IPS DF 4.7 (cell line): Measurements from ENCODE around the gene ATP8B3.

Experiments used
- DNase-seq: peaks from one replicate; pipeline ENCODE4 v3.0.0-alpha.2; 2013; ENCODE audit warnings: low spot score; ENCODE audit errors: extremely low read depth

The ATP8B3 gene, protein sequence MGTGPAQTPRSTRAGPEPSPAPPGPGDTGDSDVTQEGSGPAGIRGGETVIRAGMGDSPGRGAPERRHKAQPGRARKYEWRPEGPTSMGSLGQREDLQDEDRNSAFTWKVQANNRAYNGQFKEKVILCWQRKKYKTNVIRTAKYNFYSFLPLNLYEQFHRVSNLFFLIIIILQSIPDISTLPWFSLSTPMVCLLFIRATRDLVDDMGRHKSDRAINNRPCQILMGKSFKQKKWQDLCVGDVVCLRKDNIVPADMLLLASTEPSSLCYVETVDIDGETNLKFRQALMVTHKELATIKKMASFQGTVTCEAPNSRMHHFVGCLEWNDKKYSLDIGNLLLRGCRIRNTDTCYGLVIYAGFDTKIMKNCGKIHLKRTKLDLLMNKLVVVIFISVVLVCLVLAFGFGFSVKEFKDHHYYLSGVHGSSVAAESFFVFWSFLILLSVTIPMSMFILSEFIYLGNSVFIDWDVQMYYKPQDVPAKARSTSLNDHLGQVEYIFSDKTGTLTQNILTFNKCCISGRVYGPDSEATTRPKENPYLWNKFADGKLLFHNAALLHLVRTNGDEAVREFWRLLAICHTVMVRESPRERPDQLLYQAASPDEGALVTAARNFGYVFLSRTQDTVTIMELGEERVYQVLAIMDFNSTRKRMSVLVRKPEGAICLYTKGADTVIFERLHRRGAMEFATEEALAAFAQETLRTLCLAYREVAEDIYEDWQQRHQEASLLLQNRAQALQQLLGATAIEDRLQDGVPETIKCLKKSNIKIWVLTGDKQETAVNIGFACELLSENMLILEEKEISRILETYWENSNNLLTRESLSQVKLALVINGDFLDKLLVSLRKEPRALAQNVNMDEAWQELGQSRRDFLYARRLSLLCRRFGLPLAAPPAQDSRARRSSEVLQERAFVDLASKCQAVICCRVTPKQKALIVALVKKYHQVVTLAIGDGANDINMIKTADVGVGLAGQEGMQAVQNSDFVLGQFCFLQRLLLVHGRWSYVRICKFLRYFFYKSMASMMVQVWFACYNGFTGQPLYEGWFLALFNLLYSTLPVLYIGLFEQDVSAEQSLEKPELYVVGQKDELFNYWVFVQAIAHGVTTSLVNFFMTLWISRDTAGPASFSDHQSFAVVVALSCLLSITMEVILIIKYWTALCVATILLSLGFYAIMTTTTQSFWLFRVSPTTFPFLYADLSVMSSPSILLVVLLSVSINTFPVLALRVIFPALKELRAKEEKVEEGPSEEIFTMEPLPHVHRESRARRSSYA (N-terminal part only)

DNA sequence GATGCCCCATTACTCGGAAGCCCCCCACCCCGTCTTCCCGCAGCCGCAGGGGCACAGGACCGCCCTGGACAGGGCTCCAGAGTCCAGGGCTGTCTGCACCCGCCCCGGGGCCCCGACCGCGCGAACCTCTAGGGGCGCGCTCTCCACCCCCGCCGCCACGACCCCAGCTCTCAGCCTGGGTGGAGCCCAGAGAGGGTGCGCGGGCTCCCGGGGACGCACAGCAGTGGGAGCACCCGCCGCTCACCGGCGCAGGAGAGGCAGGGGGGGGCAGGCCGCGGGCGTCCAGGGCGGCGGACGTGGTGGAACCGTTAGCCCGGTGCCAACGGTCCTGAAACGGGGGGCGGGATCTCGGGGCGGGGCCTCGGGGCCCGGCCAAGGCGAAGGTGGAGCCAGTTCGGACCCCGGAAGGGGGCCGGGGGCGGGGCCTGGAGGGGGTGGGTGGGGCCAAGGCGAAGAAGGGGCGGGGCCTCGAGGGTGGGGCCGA, at the start of gene ATP8B3:
Gene ATP8B3 (minus strand): TSS at position 335 of the 484 bp plus-strand sequence. CDS start 540 bp downstream, outside the sequence.
- DNase-seq = no peak

DNA sequence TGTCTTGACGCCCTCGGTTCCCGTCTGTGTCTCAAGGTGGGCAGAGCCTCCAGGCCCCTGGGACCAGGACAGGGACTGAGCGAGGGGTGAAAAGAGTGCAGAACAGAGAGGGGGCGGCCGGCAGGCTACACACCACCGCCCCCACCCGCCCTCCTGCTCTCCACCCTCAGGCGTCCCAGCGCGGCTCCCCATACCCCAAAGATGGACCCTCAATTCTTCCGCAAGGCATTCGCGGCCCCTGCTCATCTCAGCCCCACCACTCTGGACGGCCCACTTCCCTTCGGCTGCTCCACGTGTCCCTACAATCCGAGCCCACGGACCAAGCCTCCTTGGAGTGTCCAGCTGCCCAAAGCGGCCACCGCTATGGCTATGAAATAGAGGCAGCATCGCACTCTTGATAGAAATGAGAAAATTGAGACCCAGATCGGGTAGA, 49.5 kb upstream of the ATP8B3 start:
- no peak for DNase-seq

DNA sequence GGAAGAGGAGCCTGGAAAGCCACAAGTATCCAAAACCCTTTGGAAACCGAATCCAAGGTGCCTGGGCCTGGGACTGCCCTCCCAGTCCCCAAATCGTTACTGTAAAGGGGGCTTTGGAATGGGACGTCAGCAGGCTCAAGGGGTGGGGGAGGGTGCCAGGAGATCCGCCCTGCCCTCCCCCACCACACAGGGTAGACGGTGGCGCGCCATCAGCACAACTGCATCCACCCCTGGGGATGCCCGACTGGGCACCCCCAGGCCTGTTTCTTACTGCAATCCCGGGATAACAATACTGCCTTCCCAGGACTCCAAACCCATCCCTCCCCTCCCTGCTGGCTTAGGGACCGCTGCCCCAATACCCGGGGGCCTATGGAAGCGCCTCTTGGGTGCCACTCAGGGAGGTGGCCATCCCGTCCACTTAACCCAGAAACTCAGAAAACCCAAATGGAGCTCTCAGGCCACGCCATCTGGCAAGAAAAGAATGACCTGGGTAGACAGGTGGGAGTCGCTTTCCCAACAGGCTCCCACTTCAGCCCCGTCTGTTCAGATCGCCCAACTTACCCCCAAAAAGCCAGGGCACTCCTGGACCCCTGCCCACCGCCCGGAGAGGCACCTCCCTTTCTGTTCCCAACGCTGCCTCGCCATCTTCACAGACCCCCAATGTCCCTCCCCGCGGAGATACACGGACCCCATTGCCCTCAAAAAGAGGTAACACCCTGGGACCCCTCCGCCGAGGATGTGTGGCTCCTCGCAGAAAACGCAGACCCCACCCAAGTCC, 48.9 kb upstream of the ATP8B3 start:
- no peak for DNase-seq

DNA sequence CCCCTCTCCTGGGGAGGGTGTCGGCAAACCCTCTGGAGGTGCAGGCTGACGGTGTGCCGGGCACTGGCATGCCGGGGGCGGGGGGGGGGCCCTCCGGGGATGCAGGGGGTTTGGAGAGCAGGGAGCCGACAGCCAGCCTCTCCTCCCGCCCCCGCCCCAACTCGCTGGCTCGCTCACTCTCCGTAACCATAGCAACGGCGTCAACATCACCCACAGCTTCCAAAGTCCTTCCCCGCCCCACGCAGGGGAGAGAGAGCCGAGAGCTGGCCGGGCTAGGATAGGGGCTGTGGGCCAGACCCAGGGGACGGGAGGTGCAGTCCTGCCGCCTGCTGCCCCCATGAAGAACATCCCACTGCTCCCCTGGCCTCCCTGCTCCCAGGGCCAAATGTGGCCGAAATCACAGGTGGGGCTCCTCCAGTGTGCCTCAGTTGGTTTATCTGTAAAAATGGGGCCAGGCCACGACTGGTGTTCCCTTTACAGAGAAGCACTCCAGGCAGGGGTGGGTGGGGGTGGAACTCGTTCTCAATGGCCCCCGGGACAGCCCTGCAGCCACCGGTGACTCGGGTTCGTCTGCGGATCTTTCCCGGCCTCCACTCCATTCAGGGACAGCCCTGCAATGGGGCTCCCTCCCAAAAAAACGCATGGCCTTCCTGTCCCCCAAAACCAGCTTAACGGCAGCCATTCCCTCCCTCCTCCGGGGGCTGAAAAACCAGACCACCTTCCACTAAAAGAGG, 48.1 kb upstream of the ATP8B3 start:
- no peak for DNase-seq

DNA sequence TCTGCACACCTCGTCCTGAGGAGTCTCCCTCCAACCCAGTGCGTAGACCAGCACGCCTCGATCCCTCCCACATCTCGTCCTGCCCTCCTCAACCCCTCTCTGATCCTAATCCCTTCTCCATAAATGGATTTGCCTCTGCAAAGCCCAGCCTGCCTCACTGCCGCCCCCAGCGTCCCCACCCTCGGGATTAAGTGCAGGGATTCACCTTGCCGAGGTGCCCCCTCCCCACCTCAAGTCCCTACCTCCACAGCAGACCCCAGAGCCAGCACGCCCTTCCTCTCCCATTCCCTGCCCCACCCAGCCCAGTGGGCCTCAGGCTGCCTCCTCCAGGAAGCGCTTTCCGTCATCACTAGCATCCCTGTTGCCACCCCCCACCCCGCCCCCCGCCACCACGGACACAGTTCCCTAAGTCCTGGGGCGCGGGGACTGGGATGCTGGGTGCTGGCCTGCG, 47.3 kb upstream of the ATP8B3 start:
- no peak for DNase-seq

DNA sequence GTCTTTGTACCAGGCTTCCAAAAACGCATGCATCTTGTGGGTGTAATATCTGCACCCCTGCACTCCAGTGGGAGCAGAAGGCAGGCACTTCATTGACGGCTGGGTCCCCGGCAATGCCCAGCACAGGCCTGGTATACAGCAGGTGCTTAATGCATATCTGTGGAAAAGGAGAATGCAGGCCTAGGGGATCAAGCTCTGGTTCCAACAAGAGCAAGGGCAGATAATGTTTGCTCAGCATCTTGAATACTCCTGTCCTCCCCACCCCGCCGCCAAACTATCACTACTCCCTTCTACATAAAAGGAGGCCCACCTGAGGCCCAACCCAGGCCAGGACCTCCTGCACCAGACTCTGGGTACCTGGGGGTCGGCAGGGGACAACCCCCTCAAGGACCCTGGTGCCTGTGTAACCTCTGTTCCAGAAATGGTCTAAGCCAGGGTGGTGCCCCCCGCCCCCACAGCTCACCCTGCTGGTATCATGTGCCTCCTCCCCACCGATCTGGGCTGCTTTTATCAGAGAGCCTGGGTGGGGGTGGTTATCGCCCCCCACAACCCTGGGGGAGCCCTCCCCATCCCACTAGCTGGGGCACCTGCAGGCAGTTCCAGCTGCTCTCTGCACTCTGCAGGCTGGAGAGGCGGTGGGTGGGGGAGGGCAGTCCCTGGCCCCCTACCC, 46.5 kb upstream of the ATP8B3 start:
- DNase-seq = no peak

DNA sequence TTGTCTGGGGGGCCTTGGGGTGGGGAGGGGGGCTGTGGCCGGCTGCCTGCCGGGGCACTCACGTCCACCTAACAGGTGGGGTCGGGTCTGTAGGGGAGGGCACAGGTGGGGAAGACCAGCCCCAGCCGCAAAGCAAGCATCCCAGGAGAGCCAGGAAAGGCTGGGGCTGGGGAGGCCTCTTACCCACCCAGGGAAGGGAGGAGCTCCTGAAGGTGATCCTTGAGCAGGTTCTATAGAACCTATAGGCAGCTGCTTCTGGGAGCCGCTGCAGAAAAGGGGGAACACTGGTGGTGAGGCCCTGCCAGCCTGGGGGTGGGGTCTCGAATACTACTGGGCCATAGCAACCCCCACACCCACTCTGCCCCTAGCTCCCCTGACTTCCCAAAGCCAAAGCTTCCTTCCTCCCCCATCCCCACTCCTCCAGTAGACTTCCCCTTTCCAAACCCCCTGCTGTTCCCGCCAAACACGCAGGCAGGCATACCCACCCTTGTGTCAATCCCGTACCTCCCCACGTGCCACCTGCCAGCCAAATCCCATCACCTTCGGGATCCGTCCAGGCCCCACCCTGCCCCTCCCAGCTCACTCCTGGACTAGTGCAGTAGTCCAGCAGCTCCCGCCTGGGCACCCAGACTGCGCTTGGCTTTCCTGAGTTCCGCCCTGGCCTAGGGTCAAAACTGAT, 45.7 kb upstream of the ATP8B3 start:
- DNase-seq = no peak

DNA sequence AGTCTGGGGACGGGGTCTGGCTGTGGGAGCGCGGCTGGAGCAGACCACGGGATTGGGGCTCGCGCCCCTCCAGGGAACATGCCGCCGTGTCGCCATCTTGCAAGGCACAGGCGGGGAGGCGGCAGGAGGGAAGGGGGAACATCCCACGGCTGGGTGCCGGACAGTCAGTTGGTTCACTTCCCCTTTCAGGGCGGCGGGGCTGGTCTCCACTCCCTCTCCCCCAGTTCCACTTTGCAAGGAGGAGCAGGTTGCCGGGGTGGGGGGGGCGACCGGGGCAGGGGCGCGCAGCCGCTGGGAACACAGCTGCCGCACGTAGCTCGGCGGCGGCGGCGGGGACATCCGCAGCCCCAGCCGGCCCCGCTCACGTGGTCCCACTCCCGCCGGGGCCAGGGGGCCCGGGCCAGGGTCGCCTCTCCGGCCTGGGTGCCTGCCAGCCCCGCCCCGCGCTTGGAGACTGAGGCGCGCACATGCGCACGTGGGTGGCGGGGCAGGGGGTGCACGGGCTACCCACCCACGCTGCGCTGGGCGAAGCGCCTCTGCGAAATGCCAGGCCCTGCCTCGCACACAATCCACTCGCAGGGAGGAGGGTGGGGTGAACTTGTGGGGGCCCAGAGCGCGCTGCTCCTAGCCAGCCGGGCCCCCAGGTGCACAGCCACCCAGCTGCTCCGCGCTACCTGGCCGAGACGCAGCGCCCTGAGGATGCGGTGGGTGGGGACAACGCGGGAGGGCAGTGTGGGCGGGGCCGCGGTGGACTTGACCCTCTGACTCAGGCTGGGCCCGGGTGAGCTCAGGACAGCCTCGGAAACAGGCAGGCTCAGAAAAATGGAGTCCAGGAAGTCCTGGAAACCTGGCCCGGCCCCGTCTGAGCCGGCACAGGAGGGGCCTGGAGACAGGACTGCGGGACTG, 44.9 kb upstream of the ATP8B3 start:
- DNase-seq = no peak

DNA sequence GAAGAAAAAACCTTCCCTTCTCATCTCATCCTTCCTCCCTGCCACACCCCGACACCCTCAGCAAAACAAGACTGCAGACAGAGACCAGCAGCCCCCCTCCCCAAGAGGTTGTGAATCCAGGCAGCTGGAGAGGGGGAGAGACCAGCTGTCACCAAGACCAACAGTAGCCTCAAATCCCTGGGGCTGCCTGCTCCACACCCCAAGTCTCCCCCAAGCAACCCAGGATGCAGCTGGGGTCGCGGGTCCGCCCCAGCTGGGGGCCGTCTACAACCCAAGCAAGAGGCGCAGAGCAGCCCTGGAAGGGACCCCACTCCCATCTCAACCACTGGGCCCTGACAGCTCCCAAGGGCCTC, 44.2 kb upstream of the ATP8B3 start:
- no peak for DNase-seq

DNA sequence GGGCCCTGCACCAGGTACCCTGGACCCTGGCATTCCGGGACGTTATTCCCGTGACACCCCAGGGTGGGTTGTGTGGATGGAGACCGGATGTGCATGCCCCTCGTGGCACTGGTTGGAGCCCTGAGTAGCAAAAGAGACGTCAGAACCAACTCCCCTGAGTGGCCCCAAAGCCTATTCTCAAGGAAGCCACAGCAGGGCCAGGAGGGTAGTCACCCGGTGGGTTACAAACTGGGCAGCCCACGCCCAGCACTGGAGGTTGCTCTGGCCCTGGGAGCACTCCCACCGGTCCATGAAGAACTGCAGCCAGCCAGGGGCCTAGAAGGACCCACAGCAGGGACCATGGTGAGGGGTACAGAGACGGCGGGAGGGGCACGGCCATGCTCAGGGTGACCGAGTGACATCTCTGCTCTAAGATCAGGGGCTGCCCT, 43.8 kb upstream of the ATP8B3 start:
- no peak for DNase-seq

DNA sequence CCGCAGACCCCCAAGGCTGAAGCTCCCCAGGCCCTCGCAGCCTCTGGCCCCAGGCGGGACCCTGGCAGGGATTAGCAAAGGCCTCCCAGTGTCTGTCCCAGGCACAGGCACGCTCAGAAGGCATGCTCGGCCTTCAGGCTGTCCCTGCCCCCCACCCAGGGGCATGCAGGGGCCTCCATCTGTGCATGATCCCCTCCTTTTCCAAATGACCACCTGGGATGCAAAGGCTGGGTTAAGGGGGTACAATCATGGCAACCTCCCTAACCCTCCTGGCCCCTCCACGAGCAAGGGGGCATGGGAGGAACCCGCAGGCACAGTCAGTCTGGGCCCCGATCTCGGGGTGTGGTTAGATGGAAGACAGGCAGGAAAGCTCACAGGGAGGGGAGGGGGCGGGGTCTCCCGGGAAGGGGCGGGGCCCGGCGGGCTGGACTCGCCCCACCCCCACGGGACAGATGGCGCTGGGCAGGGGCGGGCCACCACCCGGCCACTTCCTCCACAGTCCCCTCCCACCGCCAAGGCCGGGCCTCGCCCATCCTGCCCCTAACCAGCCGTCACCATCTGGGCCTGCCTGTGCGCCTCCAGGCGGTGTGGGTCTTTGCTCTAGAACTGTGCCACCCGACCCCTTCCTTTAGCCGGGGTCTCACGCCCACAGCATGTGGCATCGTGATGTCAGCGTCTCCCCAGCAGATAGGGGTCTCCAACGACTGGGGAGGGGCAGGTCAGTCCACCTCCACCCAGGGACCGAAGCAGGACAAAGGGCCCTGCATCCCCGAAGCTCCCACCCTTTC, 43.2 kb upstream of the ATP8B3 start:
- DNase-seq = no peak

DNA sequence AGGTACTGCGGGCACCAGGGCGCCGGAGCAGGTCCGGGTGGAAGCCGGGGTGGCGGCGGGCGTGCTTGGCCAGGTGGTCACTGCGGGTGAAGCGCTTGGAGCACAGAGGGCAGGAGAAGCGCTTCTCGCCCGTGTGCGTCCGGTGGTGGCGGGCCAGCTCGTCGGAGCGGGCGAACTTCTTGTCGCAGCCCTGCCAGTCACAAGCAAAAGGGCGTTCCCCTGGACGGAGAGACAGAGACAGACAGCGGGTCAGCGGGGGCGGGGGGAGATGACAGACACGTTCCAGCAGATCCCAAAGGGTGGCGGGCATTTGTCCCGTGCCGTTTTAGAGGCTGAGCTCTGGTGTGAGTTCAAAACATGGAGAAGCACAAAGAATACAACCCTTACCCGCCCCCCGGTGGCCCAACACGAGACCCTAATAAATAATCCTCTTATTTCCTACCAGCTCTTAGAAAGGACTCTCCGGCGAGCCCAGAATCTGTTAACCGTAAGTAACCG, 42.5 kb upstream of the ATP8B3 start:
- no peak for DNase-seq

DNA sequence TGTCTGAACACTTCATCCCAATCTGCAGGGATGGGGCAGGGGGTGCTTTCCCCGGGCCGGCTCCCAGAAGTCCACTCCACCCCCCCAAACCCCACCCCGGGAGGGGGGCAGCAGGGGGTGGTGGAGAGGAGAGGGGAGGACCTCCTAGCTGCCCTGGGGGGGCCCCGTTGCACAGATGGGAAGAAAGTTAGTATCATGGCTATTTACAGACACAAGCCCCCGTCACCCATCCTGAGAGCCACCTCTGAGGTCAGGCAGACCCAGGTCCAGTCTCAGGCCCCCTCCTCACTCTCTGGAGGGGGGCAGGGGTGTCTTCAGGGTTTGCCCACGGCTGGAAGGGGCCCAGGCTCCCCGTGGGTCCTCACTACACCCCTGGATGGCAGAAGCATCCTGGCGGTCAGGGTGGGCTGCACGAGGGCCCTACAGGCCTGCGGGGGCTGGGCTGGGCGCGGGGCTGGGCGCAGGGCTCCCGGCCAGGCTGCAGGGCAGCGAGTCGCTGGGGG, 42.0 kb upstream of the ATP8B3 start:
- no peak for DNase-seq

DNA sequence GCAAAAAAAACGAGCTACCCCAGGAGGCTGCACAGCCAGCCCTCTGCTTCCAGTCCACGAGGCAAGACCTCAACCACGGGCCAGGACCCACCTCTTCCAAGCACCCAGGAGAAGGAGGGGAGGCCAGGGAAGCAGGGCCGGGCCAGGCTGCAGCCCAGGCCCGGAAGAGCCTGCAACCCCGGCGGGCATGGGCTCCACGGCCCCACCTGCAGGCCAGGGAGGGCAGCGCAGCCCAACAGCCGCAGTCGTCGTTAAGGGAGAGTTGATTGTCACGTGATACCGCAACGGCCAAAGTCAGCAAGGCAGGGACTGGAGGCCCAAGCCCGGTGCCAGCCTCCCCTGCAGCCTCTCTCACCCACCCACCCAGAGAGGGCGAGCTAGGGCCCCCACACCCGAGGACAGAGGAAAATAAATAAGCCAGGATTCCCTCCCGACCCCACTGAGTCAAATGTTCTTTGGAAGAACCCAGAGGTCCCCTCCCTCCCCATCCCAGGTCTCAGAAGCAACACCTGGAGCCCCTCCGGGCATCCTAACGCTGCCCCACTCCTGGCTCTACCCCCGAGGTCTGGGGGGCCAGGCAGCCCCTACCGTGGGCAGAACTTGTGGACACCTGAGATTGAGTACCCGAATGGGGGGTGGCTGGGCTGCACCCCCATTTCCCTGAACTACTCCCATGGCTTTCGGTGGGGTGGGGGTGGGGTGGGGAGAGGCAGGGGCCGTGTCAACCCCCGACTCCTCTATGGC, 41.4 kb upstream of the ATP8B3 start:
- DNase-seq = no peak

DNA sequence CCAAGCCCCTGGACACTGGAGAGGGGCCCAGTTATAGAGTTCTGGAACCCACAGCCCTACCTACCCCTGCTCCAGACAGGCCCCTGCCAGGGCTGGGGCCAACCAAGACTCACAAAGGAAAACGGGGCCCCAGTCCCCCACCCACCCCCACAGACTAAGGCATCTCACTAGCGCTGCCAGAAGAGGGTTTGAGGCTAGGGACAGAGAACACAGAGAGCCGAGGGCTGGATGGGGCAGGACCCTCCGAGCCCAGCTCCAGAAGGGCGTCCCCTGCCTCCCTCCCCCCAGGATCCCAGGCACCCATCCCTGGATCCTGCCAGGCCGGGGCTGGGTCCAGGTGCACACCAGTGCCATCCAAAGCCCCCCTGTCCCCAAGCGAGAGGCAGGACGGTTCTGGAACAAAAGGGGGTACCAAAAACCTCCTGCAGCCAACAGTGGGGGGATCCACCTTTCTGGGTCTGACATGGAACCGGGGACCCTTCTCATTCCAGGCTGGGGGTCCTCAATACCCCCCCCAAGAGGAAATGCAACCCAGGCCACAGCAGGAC, 40.6 kb upstream of the ATP8B3 start:
- DNase-seq = no peak
